ENCODE results near the gene MYO1E. TPM values are rescaled to one million over a fixed set of nuclear protein-coding genes. Genes with fewer than 3 reads are reported as not detected.
A peak's percentile ranks its signal among the peaks of the same experiment; 100 is the strongest.

Gene MYO1E
- total RNA-seq, 1 experiment from 2014 or later, result 83.6 TPM

GRCh38 chr15:59420108-59420507 is 47.4 kb upstream of the MYO1E start:
- Mint-ChIP-seq H3K4me1 (peaks cover 19% of the 10 kb centered on the region), H3K4me3 (no peak overlapping the region), H3K27ac (no peak overlapping the region), H3K27me3 (ENCODE audit: low read depth) (peaks cover 26% of the 10 kb centered on the region), H3K36me3 (no peaks in the 10 kb centered on the region), H3K9me3 (no peaks in the 10 kb centered on the region)
- TF ChIP-seq TEAD1 (CRISPR knock-in tag; IDR thresholded peaks at IDR 0.05), result no peak
- no peak for TF ChIP-seq ATF2 (CRISPR knock-in tag; IDR thresholded peaks at IDR 0.05; ENCODE audit: borderline replicate concordance, low read depth)
- TF ChIP-seq ATF1 (CRISPR knock-in tag; IDR thresholded peaks at IDR 0.05), result no peak
- no peak for TF ChIP-seq FOXP4 (CRISPR knock-in tag; IDR thresholded peaks at IDR 0.05)
- TF ChIP-seq RELA (CRISPR knock-in tag; IDR thresholded peaks at IDR 0.05; ENCODE audit: borderline replicate concordance), result no peak
- ATAC-seq (no peak), DNase-seq (ENCODE audit: low spot score) (no peak)
- ChIA-PET POLR2A (no interaction called here), CTCF (interaction anchor here (1.0 to 2.6 kb wide), 6 partner anchors 9 to 282 kb away, joined by 3 to 26 read pairs (median 6); no protein-coding TSS in a partner anchor)

GRCh38 chr15:59419170-59419569 is 46.5 kb upstream of the MYO1E start:
- CTCF ChIA-PET, result interaction anchor here (2.4 to 2.6 kb wide), 3 partner anchors 73 to 172 kb away, joined by 11 to 26 read pairs (median 17); no protein-coding TSS in a partner anchor
- no peak for TF ChIP-seq ZMAT4 (CRISPR knock-in tag; IDR thresholded peaks at IDR 0.05)
- no peak for TF ChIP-seq MAX (CRISPR knock-in tag; IDR thresholded peaks at IDR 0.05)
- TF ChIP-seq ZNF232 (CRISPR knock-in tag; IDR thresholded peaks at IDR 0.05), result no peak
- no peak for ATAC-seq
- POLR2A ChIA-PET, result no interaction called here
- no peaks in the 10 kb centered on the region for H3K36me3 Mint-ChIP-seq
- no peak for DNase-seq (ENCODE audit: low spot score)
- H3K9me3 Mint-ChIP-seq, result no peaks in the 10 kb centered on the region
- no peak overlapping the region for H3K4me3 Mint-ChIP-seq
- H3K4me1 Mint-ChIP-seq, result peaks cover 19% of the 10 kb centered on the region
- no peak overlapping the region for H3K27ac Mint-ChIP-seq
- peaks cover 22% of the 10 kb centered on the region for H3K27me3 Mint-ChIP-seq (ENCODE audit: low read depth)

GRCh38 chr15:59416816-59417215 is 44.1 kb upstream of the MYO1E start:
- ATAC-seq (no peak), DNase-seq (ENCODE audit: low spot score) (no peak)
- ChIA-PET CTCF (interaction anchor here (2.4 kb wide), 1 partner anchor 170 kb away, joined by 11 read pairs; no protein-coding TSS in a partner anchor), POLR2A (no interaction called here)
- Mint-ChIP-seq H3K27ac (no peak overlapping the region), H3K4me1 (peaks cover 24% of the 10 kb centered on the region), H3K9me3 (no peaks in the 10 kb centered on the region), H3K4me3 (no peak overlapping the region), H3K27me3 (ENCODE audit: low read depth) (peaks cover 21% of the 10 kb centered on the region), H3K36me3 (no peaks in the 10 kb centered on the region)
- no peak for TF ChIP-seq CREB1 (CRISPR knock-in tag; IDR thresholded peaks at IDR 0.05)
- TF ChIP-seq SMAD4 (CRISPR knock-in tag; IDR thresholded peaks at IDR 0.05), result no peak
- no peak for TF ChIP-seq ESRRA (CRISPR knock-in tag; IDR thresholded peaks at IDR 0.05; ENCODE audit: borderline replicate concordance)
- TF ChIP-seq MYBL2 (CRISPR knock-in tag; IDR thresholded peaks at IDR 0.05), result no peak

GRCh38 chr15:59413577-59413976 is 40.9 kb upstream of the MYO1E start:
- ChIA-PET CTCF (interaction anchor here (0.9 to 1.7 kb wide), 2 partner anchors 156 to 166 kb away, joined by 3 to 11 read pairs; no protein-coding TSS in a partner anchor), POLR2A (interaction anchor here (0.9 kb wide), 1 partner anchor 18 kb away, joined by 3 read pairs; no protein-coding TSS in a partner anchor)
- TF ChIP-seq ZNF121 (CRISPR knock-in tag; IDR thresholded peaks at IDR 0.05) (peak; percentile 66; the same call in 1 of the 2 replicates), CBFB (CRISPR knock-in tag; IDR thresholded peaks at IDR 0.05; ENCODE audit: low read depth) (no peak), FOXJ3 (CRISPR knock-in tag; IDR thresholded peaks at IDR 0.05; ENCODE audit: borderline replicate concordance) (no peak), NFATC4 (CRISPR knock-in tag; IDR thresholded peaks at IDR 0.05) (no peak)
- no peaks in the 10 kb centered on the region for H3K36me3 Mint-ChIP-seq
- H3K9me3 Mint-ChIP-seq, result no peaks in the 10 kb centered on the region
- ATAC-seq (no peak), DNase-seq (ENCODE audit: low spot score) (no peak)
- H3K4me1 Mint-ChIP-seq, result peaks cover 7% of the 10 kb centered on the region
- no peak overlapping the region for H3K27ac Mint-ChIP-seq
- peaks cover 15% of the 10 kb centered on the region for H3K27me3 Mint-ChIP-seq (ENCODE audit: low read depth)
- H3K4me3 Mint-ChIP-seq, result no peak overlapping the region
